ENCODE results near the gene RTKN2.

GRCh38 chr10:62182171-62182570 is 86.5 kb downstream of the RTKN2 start:
- TF ChIP-seq RFX5 (IDR thresholded peaks at IDR 0.05; ENCODE audit: low read depth, low read length) (no peak), EP300 (IDR thresholded peaks at IDR 0.05; ENCODE audit: low read length) (no peak), ELF4 (CRISPR knock-in tag; IDR thresholded peaks at IDR 0.05) (no peak), BHLHE40 (IDR thresholded peaks at IDR 0.05; ENCODE audit: low read length) (no peak), FOXK1 (CRISPR knock-in tag; IDR thresholded peaks at IDR 0.05; ENCODE audit: borderline replicate concordance) (no peak), RAD21 (CRISPR knock-in tag; conservative IDR thresholded peaks at IDR 0.05 in 1 of 2, IDR thresholded peaks at IDR 0.05 in 1 of 2) (no peak), NCOA4 (IDR thresholded peaks at IDR 0.05; ENCODE audit: partially characterized antibody) (no peak)

All from K562 (cell line).